Neutrophil (primary cell): ENCODE results near the gene TNS3.

Source experiments
- H3K27ac ChIP-seq: fragments of 200-600 bp; sonication (generic); 2 replicates; pipeline ENCODE4 v1.5.1; 2016; ENCODE audit warnings: mild to moderate bottlenecking, moderate library complexity
- H3K27me3 ChIP-seq: fragments of 200-600 bp; sonication (generic); 2 replicates; pipeline ENCODE4 v1.6.0; 2016; ENCODE audit warnings: mild to moderate bottlenecking
- H3K36me3 ChIP-seq: fragments of 200-600 bp; sonication (generic); 2 replicates; pipeline ENCODE4 v1.5.1; 2017
- H3K4me1 ChIP-seq, 2 experiments: fragments of 200-600 bp in 1 of 2; sonication (generic) in 1 of 2; 1 replicate in 1 of 2; 2 replicates in 1 of 2; pipeline versions ENCODE4 v1.5.1 to v1.6.1; 2013 to 2016; ENCODE audit warnings: low read depth in 1 of 2, low read length in 1 of 2, mild to moderate bottlenecking in 1 of 2, moderate library complexity in 1 of 2; ENCODE audit not compliant: control insufficient read depth in 1 of 2, insufficient read depth in 1 of 2
- H3K4me3 ChIP-seq, 2 experiments: fragments of 200-600 bp in 1 of 2; sonication (generic) in 1 of 2; 1 replicate in 1 of 2; 2 replicates in 1 of 2; pipeline ENCODE4 v1.5.1; 2013 to 2016; ENCODE audit warnings: low read depth in 1 of 2, low read length in 1 of 2, mild to moderate bottlenecking in 1 of 2, moderate library complexity in 1 of 2
- H3K9me3 ChIP-seq: fragments of 200-600 bp; sonication (generic); 2 replicates; pipeline ENCODE4 v1.5.1; 2016
- TF ChIP-seq, protein P1 (sequence below): fragments of 200-600 bp; sonication (generic); IDR thresholded peaks from 2 replicates; pipeline ENCODE4 v1.5.1; 2016; ENCODE audit warnings: antibody characterized with exemption

The TNS3 gene

DNA sequence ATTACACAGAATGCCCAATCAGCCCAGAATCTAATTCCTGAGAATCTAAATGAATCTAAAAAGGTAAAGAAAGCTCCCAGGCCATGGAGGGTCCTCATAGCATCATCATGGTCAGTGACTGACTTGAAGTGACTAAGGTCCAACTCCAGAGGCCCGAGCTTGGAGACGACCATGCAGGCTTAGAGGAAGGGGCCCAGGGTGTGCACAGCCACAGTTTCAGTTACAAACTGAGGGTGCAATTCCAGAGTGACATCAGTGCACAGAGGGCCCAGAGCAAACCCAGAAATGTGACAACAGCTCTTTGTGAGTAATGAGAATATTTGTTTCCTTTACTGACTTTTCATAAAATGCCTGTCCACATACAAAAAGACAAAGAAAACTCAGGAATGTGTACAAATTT is 170.0 kb downstream of the TNS3 start:
- no peaks in the 10 kb centered on the region for H3K4me1 ChIP-seq
- no peaks in the 10 kb centered on the region for H3K27me3 ChIP-seq
- no peak overlapping the region for H3K4me3 ChIP-seq
- no peak overlapping the region for H3K27ac ChIP-seq
- H3K36me3 ChIP-seq = no peaks in the 10 kb centered on the region
- TF ChIP-seq, protein P1, sequence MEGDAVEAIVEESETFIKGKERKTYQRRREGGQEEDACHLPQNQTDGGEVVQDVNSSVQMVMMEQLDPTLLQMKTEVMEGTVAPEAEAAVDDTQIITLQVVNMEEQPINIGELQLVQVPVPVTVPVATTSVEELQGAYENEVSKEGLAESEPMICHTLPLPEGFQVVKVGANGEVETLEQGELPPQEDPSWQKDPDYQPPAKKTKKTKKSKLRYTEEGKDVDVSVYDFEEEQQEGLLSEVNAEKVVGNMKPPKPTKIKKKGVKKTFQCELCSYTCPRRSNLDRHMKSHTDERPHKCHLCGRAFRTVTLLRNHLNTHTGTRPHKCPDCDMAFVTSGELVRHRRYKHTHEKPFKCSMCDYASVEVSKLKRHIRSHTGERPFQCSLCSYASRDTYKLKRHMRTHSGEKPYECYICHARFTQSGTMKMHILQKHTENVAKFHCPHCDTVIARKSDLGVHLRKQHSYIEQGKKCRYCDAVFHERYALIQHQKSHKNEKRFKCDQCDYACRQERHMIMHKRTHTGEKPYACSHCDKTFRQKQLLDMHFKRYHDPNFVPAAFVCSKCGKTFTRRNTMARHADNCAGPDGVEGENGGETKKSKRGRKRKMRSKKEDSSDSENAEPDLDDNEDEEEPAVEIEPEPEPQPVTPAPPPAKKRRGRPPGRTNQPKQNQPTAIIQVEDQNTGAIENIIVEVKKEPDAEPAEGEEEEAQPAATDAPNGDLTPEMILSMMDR = no peak
- H3K9me3 ChIP-seq = no peaks in the 10 kb centered on the region

DNA sequence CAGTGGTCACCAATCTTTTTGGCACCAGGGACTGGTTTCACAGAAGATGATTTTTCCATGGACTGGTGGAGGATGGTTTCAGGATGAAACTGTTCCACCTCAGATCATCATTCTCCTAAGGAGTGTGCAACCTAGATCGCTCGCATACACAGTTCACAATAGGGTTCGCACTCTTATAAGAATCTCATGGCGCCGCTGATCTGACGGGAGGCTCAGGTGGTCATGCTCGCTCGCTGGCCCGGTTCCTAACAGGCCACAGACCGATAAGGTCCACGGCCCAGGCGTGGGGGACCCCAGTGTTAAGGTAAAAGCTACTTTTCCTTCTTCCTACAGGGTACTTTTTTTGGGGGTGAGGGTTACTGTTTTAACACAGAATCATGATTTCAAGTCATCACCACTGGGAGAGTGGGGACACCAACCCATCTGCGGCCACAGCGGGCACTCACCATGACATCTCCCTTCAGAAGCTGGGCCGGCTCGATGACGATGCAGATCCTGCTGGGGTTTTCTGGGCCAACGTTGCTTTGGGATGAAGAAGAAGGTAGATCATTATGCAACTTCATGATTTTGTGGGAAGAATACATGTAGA is 170.5 kb downstream of the TNS3 start:
- Histone ChIP-seq H3K27ac (no peak overlapping the region), H3K4me1 (no peaks in the 10 kb centered on the region), H3K27me3 (no peaks in the 10 kb centered on the region), H3K9me3 (no peaks in the 10 kb centered on the region), H3K4me3 (no peak overlapping the region), H3K36me3 (no peaks in the 10 kb centered on the region)
- TF ChIP-seq, protein P1 = no peak

DNA sequence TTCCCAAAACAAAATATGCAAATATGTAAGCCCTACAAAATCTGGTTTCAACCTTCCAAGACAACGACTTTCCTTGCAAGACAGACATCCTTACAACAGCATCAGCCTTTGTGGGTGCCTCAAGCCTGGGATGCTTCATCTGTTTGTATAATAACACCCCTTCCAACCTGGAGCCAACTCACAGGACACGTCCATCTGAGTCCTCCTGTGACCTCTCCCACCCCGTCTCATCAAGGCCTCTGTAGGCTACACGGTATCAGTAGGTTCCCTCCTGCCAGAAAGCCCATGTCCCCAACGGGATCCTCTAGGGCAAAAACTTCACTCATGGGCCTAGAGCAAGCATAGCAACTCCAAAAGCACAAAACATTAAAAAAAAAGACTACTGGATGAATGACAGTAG is 173.2 kb downstream of the TNS3 start:
- no peaks in the 10 kb centered on the region for H3K36me3 ChIP-seq
- no peaks in the 10 kb centered on the region for H3K4me1 ChIP-seq
- no peak overlapping the region for H3K27ac ChIP-seq
- no peaks in the 10 kb centered on the region for H3K9me3 ChIP-seq
- H3K27me3 ChIP-seq = no peaks in the 10 kb centered on the region
- H3K4me3 ChIP-seq = no peak overlapping the region
- TF ChIP-seq, protein P1 = no peak

DNA sequence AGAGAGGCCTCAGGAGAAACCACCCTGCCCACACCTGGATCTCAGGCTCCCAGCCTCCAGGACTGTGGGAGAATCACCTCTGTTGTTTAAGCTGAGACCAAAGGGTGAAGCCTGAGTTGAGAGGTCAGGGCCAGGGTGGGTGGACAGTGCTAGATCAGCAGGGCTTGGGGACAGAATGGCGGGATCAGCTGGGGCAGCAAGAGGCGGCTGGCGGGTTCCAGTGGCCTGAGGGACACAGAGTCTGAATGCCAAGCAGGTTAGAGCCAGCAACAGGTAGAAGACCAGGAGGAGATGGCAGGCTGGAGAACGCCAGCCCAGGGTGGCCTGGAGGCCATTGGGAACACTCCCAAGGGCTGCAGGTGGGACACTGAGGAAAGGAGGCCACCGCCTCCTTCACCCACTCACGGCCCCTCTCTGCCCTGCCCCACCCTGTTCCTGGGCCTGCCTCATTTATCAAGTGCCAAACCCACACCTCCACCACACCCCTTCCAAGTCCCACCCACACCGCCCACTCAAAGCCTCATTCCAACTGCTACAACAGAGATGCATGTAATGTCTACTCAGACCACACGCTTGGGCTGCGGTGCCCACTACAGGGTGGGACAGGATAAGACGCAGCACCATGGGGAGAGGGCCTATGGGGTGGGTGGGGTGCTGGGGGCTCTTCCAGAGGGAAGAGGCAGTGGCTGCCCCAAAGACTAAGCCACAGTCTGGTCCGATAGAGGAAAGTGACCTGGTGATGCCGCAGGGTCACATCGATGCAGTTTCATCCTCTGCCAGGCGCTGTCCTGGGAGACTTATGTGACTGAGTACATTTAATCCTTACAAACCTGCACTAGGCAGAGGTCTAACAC is 173.9 kb downstream of the TNS3 start:
- Histone ChIP-seq H3K9me3 (no peaks in the 10 kb centered on the region), H3K4me3 (no peak overlapping the region), H3K27ac (no peak overlapping the region), H3K36me3 (no peaks in the 10 kb centered on the region), H3K27me3 (no peaks in the 10 kb centered on the region), H3K4me1 (no peaks in the 10 kb centered on the region)
- TF ChIP-seq, protein P1 = no peak

DNA sequence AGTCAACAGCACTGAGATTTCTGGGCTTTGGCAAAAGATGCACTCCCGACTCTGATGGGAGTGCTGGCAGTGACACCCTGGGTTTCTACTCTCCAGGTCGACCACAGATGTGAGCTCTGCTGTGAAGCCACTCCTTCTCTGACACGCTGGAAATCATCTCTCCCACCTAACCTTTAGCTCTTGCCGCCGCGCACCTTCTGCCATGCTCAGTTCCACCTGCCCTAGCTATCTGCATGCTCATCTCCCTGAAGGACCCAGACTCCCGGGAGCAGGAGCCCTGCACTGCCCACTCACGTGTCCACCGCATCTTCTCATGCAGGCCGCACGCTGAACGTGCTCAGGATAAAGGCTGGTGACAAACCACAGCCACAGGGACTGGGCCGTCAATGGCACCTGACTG is 174.8 kb downstream of the TNS3 start:
- Histone ChIP-seq H3K36me3 (no peaks in the 10 kb centered on the region), H3K27me3 (no peaks in the 10 kb centered on the region), H3K4me3 (no peak overlapping the region), H3K4me1 (no peaks in the 10 kb centered on the region), H3K9me3 (no peaks in the 10 kb centered on the region), H3K27ac (no peak overlapping the region)
- TF ChIP-seq, protein P1 = no peak
